Nephron (organoid): ENCODE data around the gene ABCC3.
A peak's percentile ranks its signal among the peaks of the same experiment; 100 is the strongest.

ENCODE experiments used
- H3K27ac Mint-ChIP-seq, 3 experiments: 2 replicates each; pipeline ENCODE4 v1.8.0; 2020; ENCODE audit warnings: mixed read lengths in 3 of 3, mild to moderate bottlenecking in 2 of 3, moderate library complexity in 1 of 3
- H3K27me3 Mint-ChIP-seq: 2 replicates; pipeline ENCODE4 v1.8.0; 2021; ENCODE audit warnings: low read depth, mild to moderate bottlenecking, moderate library complexity, mixed read lengths
- H3K36me3 Mint-ChIP-seq: 2 replicates; pipeline ENCODE4 v1.8.0; 2020; ENCODE audit warnings: low read depth, mixed read lengths
- H3K4me1 Mint-ChIP-seq: 2 replicates; pipeline ENCODE4 v1.8.0; 2020; ENCODE audit warnings: mixed read lengths
- H3K4me3 Mint-ChIP-seq, 3 experiments: 2 replicates each; pipeline ENCODE4 v1.8.0; 2020; ENCODE audit warnings: mild to moderate bottlenecking in 3 of 3, mixed read lengths in 3 of 3, moderate library complexity in 2 of 3
- H3K9me3 Mint-ChIP-seq: 2 replicates; pipeline ENCODE4 v1.8.0; 2020; ENCODE audit warnings: mixed read lengths
- TF ChIP-seq, protein P1 (sequence below), 3 experiments: fragments of 200-600 bp; sonication (generic); IDR thresholded peaks; one replicate each; pipeline ENCODE4 v1.5.0; 2021; ENCODE audit warnings: antibody characterized with exemption in 3 of 3; ENCODE audit not compliant: unreplicated experiment in 3 of 3

Gene ABCC3

DNA sequence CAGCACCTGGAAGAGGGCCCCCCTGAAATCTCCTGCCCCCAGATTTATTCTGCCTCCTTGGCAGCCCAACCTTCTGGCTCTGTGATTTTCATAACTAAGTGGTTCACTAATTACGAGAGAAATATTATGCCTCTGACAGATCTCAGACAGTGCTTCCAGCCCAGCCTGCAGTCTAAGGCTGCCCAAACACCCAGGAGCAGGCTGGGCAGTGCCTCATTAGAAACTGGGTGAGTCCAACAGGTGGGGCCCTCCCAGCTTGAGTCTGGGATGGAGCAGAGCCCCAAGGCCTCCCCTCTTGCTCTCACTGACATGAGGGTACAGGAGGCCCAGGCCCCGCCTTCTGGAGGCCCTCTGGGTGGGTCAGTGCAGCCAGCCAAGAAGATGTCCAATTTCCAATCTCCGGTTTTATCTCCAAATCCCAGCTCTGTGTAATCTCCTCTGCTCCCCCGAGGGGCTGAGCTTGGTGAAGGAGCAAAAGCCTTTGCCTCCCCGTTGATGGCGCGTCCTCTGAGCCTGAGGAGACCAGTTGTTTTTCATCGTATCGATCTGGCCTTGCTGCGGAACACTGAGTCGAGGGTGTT lies 20.1 kb upstream of the ABCC3 start:
- TF ChIP-seq, protein P1, sequence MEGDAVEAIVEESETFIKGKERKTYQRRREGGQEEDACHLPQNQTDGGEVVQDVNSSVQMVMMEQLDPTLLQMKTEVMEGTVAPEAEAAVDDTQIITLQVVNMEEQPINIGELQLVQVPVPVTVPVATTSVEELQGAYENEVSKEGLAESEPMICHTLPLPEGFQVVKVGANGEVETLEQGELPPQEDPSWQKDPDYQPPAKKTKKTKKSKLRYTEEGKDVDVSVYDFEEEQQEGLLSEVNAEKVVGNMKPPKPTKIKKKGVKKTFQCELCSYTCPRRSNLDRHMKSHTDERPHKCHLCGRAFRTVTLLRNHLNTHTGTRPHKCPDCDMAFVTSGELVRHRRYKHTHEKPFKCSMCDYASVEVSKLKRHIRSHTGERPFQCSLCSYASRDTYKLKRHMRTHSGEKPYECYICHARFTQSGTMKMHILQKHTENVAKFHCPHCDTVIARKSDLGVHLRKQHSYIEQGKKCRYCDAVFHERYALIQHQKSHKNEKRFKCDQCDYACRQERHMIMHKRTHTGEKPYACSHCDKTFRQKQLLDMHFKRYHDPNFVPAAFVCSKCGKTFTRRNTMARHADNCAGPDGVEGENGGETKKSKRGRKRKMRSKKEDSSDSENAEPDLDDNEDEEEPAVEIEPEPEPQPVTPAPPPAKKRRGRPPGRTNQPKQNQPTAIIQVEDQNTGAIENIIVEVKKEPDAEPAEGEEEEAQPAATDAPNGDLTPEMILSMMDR (IDR thresholded peaks at IDR 0.05; ENCODE audit: unreplicated experiment in 3 of 3) = no peak
- Mint-ChIP-seq H3K4me1 (peaks cover 41% of the 10 kb centered on the region), H3K36me3 (peaks cover 22% of the 10 kb centered on the region), H3K4me3 (peak overlapping the region in 1 of 3 experiments; percentile 38), H3K27me3 (peaks cover 7% of the 10 kb centered on the region), H3K9me3 (no peaks in the 10 kb centered on the region), H3K27ac (peak overlapping the region in 2 of 3 experiments; percentile 65 to 94)

DNA sequence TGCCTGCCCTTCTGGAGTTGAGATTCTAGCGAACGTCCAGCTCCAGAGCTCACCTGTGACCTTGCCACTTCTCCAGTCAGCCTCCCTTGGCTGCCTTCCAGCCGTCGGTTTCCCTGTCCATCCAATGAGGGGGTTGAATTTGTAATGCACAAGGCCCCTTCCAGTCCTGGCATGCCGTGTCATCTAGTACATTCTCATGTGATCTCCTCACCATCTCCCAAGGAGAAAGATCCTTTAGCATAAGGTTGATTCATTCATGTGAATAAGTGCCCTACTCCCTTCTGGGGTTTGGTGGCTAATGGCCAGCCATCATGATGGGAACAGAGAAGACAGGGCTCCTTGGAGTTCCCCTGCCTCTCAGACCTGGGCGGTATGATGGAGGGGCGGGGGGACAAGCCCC lies 18.9 kb upstream of the ABCC3 start:
- TF ChIP-seq, protein P1 (IDR thresholded peaks at IDR 0.05; ENCODE audit: unreplicated experiment in 3 of 3) = no peak
- Mint-ChIP-seq H3K27me3 (peaks cover 4% of the 10 kb centered on the region), H3K4me3 (peak overlapping the region in 1 of 3 experiments; percentile 19), H3K9me3 (no peaks in the 10 kb centered on the region), H3K27ac (peak overlapping the region in 2 of 3 experiments; percentile 17 to 33), H3K36me3 (peaks cover 22% of the 10 kb centered on the region), H3K4me1 (peaks cover 43% of the 10 kb centered on the region)

DNA sequence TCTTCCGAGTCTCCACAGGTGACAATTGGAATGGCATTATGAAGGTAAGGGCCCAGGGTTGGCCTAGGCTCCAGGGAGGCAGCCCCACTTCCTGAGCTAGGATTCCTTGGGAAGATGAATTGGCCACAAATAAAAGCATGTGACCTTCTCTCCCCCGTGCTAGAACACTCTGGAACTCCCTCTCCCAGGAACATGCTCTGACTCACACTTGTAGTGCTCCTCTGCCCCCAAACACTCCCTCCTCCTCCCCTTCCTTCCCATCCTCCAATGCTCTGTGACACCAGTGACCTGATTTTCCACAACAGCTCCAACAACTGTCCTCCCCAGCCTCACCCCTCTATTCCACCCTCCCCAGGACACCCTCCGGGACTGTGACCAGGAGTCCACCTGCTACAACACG lies 16.4 kb upstream of the ABCC3 start:
- no peak overlapping the region for H3K27ac Mint-ChIP-seq
- no peak overlapping the region for H3K4me3 Mint-ChIP-seq
- H3K4me1 Mint-ChIP-seq = peaks cover 50% of the 10 kb centered on the region
- peaks cover 22% of the 10 kb centered on the region for H3K36me3 Mint-ChIP-seq
- peaks cover 9% of the 10 kb centered on the region for H3K27me3 Mint-ChIP-seq
- TF ChIP-seq, protein P1 (IDR thresholded peaks at IDR 0.05; ENCODE audit: unreplicated experiment in 3 of 3) = no peak
- no peaks in the 10 kb centered on the region for H3K9me3 Mint-ChIP-seq

DNA sequence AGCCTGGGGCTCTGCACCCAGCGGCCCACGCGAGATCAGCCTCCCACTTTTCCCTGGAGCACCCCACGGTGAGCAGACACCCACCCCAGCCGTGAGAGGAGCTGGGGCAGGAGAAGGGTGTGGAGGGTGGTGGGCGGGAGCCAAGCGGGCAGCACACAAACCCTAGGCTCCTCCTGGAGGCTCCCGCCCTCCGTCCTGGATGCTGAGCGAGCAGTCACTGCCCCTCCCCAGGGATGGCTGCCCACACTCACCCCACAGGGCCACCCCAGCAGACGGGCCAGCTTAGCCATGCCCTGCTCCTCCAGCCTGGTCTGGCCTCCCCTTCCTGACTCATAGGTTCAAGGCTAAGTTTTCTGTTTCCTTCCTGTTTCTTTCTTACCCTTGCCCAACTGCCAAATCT lies 15.7 kb upstream of the ABCC3 start:
- H3K4me1 Mint-ChIP-seq = peaks cover 45% of the 10 kb centered on the region
- TF ChIP-seq, protein P1 (IDR thresholded peaks at IDR 0.05; ENCODE audit: unreplicated experiment in 3 of 3) = no peak
- peak overlapping the region; percentile 69 to 80 (median 76) for H3K27ac Mint-ChIP-seq
- peaks cover 9% of the 10 kb centered on the region for H3K27me3 Mint-ChIP-seq
- H3K36me3 Mint-ChIP-seq = peaks cover 22% of the 10 kb centered on the region
- no peaks in the 10 kb centered on the region for H3K9me3 Mint-ChIP-seq
- no peak overlapping the region for H3K4me3 Mint-ChIP-seq

DNA sequence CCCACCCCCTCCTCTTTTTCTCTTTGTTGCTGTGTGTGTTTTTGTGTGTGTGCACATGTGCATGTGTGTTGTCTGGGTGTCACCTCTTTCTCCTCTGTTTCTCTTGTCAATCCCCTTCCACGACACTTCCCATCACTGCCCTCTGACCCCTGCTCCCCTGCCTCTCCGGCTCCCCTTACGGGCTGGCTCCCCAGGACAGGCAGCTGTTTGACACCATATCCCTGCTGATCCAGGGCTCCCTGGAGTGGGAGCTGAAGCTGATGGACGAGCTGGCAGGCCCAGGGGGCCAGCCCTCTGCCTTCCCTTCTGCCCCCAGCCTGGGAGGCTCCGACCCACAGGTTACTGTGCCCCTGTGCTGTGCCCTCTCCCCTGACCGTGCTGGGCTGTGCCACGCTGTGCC lies 15.2 kb upstream of the ABCC3 start:
- TF ChIP-seq, protein P1 (IDR thresholded peaks at IDR 0.05; ENCODE audit: unreplicated experiment in 3 of 3) = no peak
- peak overlapping the region in 1 of 3 experiments; percentile 31 for H3K4me3 Mint-ChIP-seq

DNA sequence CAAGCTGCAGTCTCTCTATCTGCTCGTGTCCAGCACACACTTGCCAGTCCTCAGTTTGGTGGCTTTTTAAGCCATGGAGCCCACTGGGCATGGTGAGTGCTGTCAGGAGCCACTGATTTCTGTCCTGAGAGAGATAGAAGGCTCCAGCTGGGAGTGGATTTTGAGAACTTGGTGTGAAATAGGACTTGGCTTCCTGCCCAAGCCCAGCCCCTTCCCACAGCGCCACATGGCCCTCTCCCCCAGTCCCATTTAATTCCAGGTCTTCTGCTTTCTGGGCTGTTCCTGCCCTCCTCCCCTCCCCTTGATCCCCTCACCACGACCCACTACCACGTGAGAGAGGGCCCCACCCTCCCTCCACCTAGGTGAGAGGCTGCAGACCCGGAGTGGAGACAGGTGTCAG lies 14.4 kb upstream of the ABCC3 start:
- Mint-ChIP-seq H3K27me3 (peaks cover 9% of the 10 kb centered on the region), H3K4me1 (peaks cover 36% of the 10 kb centered on the region), H3K36me3 (peaks cover 19% of the 10 kb centered on the region), H3K9me3 (no peaks in the 10 kb centered on the region), H3K4me3 (peak overlapping the region in 2 of 3 experiments; percentile 31 to 51), H3K27ac (peak overlapping the region; percentile 69 to 78 (median 76))
- TF ChIP-seq, protein P1 (IDR thresholded peaks at IDR 0.05; ENCODE audit: unreplicated experiment in 3 of 3) = no peak

More for the DNA sequence above, 15.2 kb upstream of the ABCC3 start:
- no peaks in the 10 kb centered on the region for H3K9me3 Mint-ChIP-seq
- peaks cover 40% of the 10 kb centered on the region for H3K4me1 Mint-ChIP-seq
- H3K27me3 Mint-ChIP-seq = peaks cover 9% of the 10 kb centered on the region
- peaks cover 19% of the 10 kb centered on the region for H3K36me3 Mint-ChIP-seq
- H3K27ac Mint-ChIP-seq = peak overlapping the region; percentile 69 to 80 (median 76)
